ENCODE results near the gene RPTOR.

DNA sequence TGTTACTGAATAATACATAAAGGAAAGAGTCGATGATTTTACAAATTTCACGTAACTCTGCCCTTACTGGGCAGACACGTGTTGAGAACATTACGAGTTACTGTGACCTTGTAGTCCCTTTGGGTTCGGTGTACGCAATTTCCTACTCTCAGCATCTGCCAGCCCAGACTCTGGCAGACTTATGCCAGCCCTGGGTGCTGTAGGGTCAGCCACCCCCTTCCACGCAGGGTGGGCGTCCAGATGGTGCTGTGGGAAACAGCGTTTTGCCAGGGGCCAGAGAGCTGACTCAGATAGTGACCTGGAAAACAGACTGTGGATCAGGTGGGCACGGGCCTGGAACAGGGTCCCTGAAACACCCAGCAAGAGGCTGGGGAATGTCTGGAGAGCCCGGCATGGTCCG lies 148.9 kb downstream of the RPTOR start:
- TF ChIP-seq POLR2AphosphoS5 (IDR thresholded peaks at IDR 0.05; ENCODE audit: borderline replicate concordance, low read depth, low read length) (no peak), EZH2 (IDR thresholded peaks at IDR 0.05) (no peak), FOXP2 (optimal IDR thresholded peaks at IDR 0.05; ENCODE audit: control extremely low read depth, extremely low read length, insufficient read depth) (no peak)
